B cell (primary cell): ENCODE measurements around the gene PRSS48.

Experiments
- CTCF ChIP-seq: fragments of 200-600 bp; IDR thresholded peaks from one replicate; pipeline ENCODE4 v1.8.0; 2022; ENCODE audit warnings: antibody characterized with exemption, mild to moderate bottlenecking
- EZH2 ChIP-seq: IDR thresholded peaks from 2 replicates; pipeline ENCODE4 v1.6.1; 2012; ENCODE audit warnings: borderline replicate concordance, low read depth, mild to moderate bottlenecking, moderate library complexity, low read length; ENCODE audit not compliant: insufficient read depth, poor library complexity, severe bottlenecking

- no peak for TF ChIP-seq CTCF
- no peak for TF ChIP-seq EZH2
These were observed 20.2 kb downstream of the PRSS48 start for GRCh38 chr4:151297170-151297569.
